ENCODE results near the gene CAVIN3. TPM values are rescaled to one million over a fixed set of nuclear protein-coding genes. Genes with fewer than 3 reads are reported as not detected.

CAVIN3 gene
- total and polyA plus RNA-seq, 2 of the 4 experiments (the other 2 are of a cell fraction) = 112 to 185 TPM

DNA sequence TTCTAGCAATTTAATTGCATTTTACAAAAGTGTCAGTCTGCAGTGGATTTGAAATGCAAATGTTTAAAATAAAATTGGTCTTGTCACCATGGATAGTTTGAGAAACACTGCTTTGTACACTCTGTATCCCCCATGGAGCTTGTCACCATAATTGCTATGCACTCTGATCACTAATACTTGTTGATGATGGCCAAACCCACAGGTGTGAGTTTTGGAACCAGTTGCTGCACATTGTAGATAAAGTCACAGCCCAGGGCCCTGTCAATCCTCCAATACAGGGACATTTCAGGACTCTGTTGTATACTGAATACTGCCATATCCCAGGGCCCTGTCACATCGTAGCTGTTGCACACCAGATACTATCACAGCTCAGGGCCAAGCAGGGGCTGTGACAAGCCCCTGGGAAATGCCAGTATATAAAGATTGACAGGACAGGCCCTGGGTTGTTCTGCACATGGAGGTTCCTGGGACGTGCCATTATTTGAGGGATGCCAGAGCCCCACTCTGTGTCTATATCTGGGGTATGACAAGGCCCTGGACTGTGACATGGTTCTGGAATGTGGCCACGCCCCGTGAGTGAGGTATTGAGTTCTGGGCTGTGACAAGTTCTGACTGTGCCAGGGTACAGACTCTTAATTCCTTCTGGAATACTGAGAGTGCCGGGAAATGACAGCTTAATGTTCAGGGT, 42.0 kb upstream of the CAVIN3 start:
- peak overlapping the region; percentile 13 for H2AFZ ChIP-seq (replicated peaks; ENCODE audit: low read length, poor library complexity)
- CTCF ChIA-PET = interaction anchor here (0.6 to 3.4 kb wide), 21 partner anchors 9 to 998 kb away, joined by 3 to 43 read pairs (median 4); partner anchors contain the start of gene CNGA4
- no peak overlapping the region for H3K56ac ChIP-seq (ENCODE audit: extremely low read depth, insufficient read depth, low read length)
- ATAC-seq (ENCODE audit: low read depth) (no peak), DNase-seq (no peak)
- no peak overlapping the region for H3K4ac ChIP-seq (ENCODE audit: low read depth, low read length)
- H2AK9ac ChIP-seq (replicated peaks; ENCODE audit: low read depth, low read length, poor library complexity) = no peak overlapping the region
- peaks cover 3% of the 10 kb centered on the region for H3K27me3 ChIP-seq (ENCODE audit: control insufficient read depth, insufficient read depth, low read length)
- no TSS peak for BruUV-seq (replicated peaks)
- TF ChIP-seq BHLHE40 (IDR thresholded peaks at IDR 0.05; ENCODE audit: low read depth, low read length) (no peak), NFE2L2 (IDR thresholded peaks at IDR 0.05; ENCODE audit: low read depth, low read length) (no peak)
- H3K9ac ChIP-seq (ENCODE audit: low read depth, low read length) = no peak overlapping the region
- H3K23ac ChIP-seq (ENCODE audit: low read depth, low read length) = no peak overlapping the region
- no peak overlapping the region for H2BK20ac ChIP-seq (ENCODE audit: low read depth, low read length)
- no peaks in the 10 kb centered on the region for H3K79me1 ChIP-seq (ENCODE audit: low read depth in 1 of 2, low read length in 2 of 2)
- H4K8ac ChIP-seq (ENCODE audit: low read depth in 2 of 2, low read length in 2 of 2) = no peak overlapping the region
- no peak overlapping the region for H4K91ac ChIP-seq (ENCODE audit: insufficient read depth, low read depth, low read length)
- H3K36me3 ChIP-seq (ENCODE audit: control insufficient read depth, insufficient read depth, low read length) = no peaks in the 10 kb centered on the region
- no peak overlapping the region for H2BK5ac ChIP-seq (ENCODE audit: low read depth, low read length, poor library complexity, severe bottlenecking)
- no peak overlapping the region for H2BK15ac ChIP-seq (ENCODE audit: low read depth, low read length)
- dilution Hi-C loops (cut with HindIII; ENCODE audit: low sequenced_read_pairs, unreplicated experiment) = no loop called here
- H3K4me1 ChIP-seq (ENCODE audit: control insufficient read depth, insufficient read depth, low read length) = peaks cover 5% of the 10 kb centered on the region; the same call in 1 of the 2 replicates
- 40% methylated on average over 3 of the region's 5 CpGs; no CpG with 5 or more reads in 1 of the 2 experiments for WGBS, 2 experiments (ENCODE audit: extremely low coverage in 2 of 2, insufficient read length in 1 of 2)
- H3K27ac ChIP-seq (ENCODE audit: insufficient read depth, low read length) = no peak overlapping the region
- no peak overlapping the region for H3K4me2 ChIP-seq (ENCODE audit: low read depth, low read length)
- intact Hi-C loops (cut with micrococcal nuclease) = loop anchor here (5.0 to 10.0 kb wide), 3 partner anchors 555 to 1738 kb away; partner anchors contain the start of gene OR52N2
- no peak overlapping the region for H3K14ac ChIP-seq (replicated peaks; ENCODE audit: low read depth, low read length)
- no peak overlapping the region for H2AK5ac ChIP-seq (ENCODE audit: low read depth, low read length)
- POLR2A ChIA-PET (ENCODE audit: unreplicated experiment) = interaction anchor here (0.8 kb wide), 1 partner anchor 43 kb away, joined by 6 read pairs; no protein-coding TSS in a partner anchor
- in situ Hi-C loops (cut with MboI; ENCODE audit: low sequenced_read_pairs) = loop anchor here (25.0 kb wide), 1 partner anchor 675 kb away; the partner anchor contains the start of genes TRIM22 and TRIM5
- no peak overlapping the region for H4K5ac ChIP-seq (ENCODE audit: low read depth, low read length)
- H2BK120ac ChIP-seq (ENCODE audit: low read depth, low read length) = no peak overlapping the region
- no peaks in the 10 kb centered on the region; the same call in 1 of the 2 replicates for H3K9me3 ChIP-seq (ENCODE audit: control insufficient read depth, insufficient read depth, low read length)
- H3K4me3 ChIP-seq (ENCODE audit: insufficient read depth, low read depth, low read length) = no peak overlapping the region
- no peak overlapping the region for H3K18ac ChIP-seq (ENCODE audit: low read depth, low read length)
- no peaks in the 10 kb centered on the region; the same call in 1 of the 2 replicates for H3K9me1 ChIP-seq (ENCODE audit: insufficient read depth, low read length)
- no peaks in the 10 kb centered on the region for H4K20me1 ChIP-seq (ENCODE audit: insufficient read depth, low read length)
